Measurements from ENCODE around the gene GGACT. TPM values are rescaled to one million over a fixed set of nuclear protein-coding genes. Genes with fewer than 3 reads are reported as not detected.

GGACT gene
- total and polyA plus RNA-seq, 2 experiments from 2014 or later, result 0.24 to 1.0 TPM

- TF ChIP-seq CREB1 (CRISPR knock-in tag; IDR thresholded peaks at IDR 0.05; ENCODE audit: low read depth), result no peak
- TF ChIP-seq EZH2phosphoT487 (IDR thresholded peaks at IDR 0.05; ENCODE audit: unreplicated experiment), result no peak
- no peak for TF ChIP-seq ZNF331 (CRISPR knock-in tag; IDR thresholded peaks at IDR 0.05; ENCODE audit: low read depth)
- no peak for TF ChIP-seq ETS1 (IDR thresholded peaks at IDR 0.05)
- TF ChIP-seq JUNB (IDR thresholded peaks at IDR 0.05; ENCODE audit: unreplicated experiment), result no peak
- no peak for TF ChIP-seq EZH2 (IDR thresholded peaks at IDR 0.05; ENCODE audit: low read depth, unreplicated experiment)
Observed at GRCh38 chr13:100490692-100491091, 97.9 kb downstream of the GGACT start (continued).

- ATAC-seq (no peak), DNase-seq (ENCODE audit: low spot score) (no peak)
- Mint-ChIP-seq H3K27me3 (ENCODE audit: insufficient read depth, low read depth, poor library complexity) (peaks cover 2% of the 10 kb centered on the region), H3K36me3 (ENCODE audit: low read depth) (peaks cover 3% of the 10 kb centered on the region; the same call in 1 of the 3 replicates), H3K9me3 (no peaks in the 10 kb centered on the region), H3K4me1 (peaks cover 46% of the 10 kb centered on the region), H3K4me3 (no peak overlapping the region), H3K27ac (peak overlapping the region; percentile 53; the same call in 1 of the 2 replicates)
- peaks cover 25% of the 10 kb centered on the region for H3K4me1 ChIP-seq (ENCODE audit: insufficient read depth)
- H4K20me1 ChIP-seq (replicated peaks; ENCODE audit: insufficient read depth), result no peaks in the 10 kb centered on the region
- peaks cover 2% of the 10 kb centered on the region; the same call in 1 of the 2 replicates for H3F3A ChIP-seq (replicated peaks; ENCODE audit: low read depth)
- H3K4me2 ChIP-seq, result no peak overlapping the region
- H3K36me3 ChIP-seq (ENCODE audit: insufficient read depth), result no peaks in the 10 kb centered on the region
- no peak for TF ChIP-seq STAT1 (IDR thresholded peaks at IDR 0.05; ENCODE audit: unreplicated experiment)
- no peak for TF ChIP-seq JUNB (IDR thresholded peaks at IDR 0.05; ENCODE audit: unreplicated experiment)
- no peak for TF ChIP-seq CTCF (conservative IDR thresholded peaks at IDR 0.05; ENCODE audit: low read depth in 2 of 2)
- no peak for TF ChIP-seq NANOG (IDR thresholded peaks at IDR 0.05; ENCODE audit: borderline replicate concordance)
- no peak for TF ChIP-seq CREB1 (CRISPR knock-in tag; IDR thresholded peaks at IDR 0.05; ENCODE audit: low read depth)
- no peak for TF ChIP-seq POLR2AphosphoS5 (IDR thresholded peaks at IDR 0.05; ENCODE audit: low read depth)
- TF ChIP-seq REST (IDR thresholded peaks at IDR 0.05; ENCODE audit: unreplicated experiment), result no peak
- no peak for TF ChIP-seq EZH2 (IDR thresholded peaks at IDR 0.05; ENCODE audit: low read depth, unreplicated experiment)
- no peak for TF ChIP-seq ETS1 (IDR thresholded peaks at IDR 0.05)
- no peak overlapping the region for H2AFZ ChIP-seq
- no peaks in the 10 kb centered on the region for H3K27me3 ChIP-seq (ENCODE audit: insufficient read depth)
- H3K9me2 ChIP-seq (ENCODE audit: insufficient read depth), result no peaks in the 10 kb centered on the region
- H3K79me2 ChIP-seq (replicated peaks; ENCODE audit: insufficient read depth), result no peaks in the 10 kb centered on the region
- H3K27ac ChIP-seq (ENCODE audit: low read depth), result no peak overlapping the region; the same call in 1 of the 2 replicates
- H3K4me3 ChIP-seq, result no peak overlapping the region
Observed at GRCh38 chr13:100485265-100485664, 103.3 kb downstream of the GGACT start.

All from GM23338 (cell line).